ENCODE results near the gene BICDL2. TPM values are rescaled to one million over a fixed set of nuclear protein-coding genes. Genes with fewer than 3 reads are reported as not detected.

The BICDL2 gene
- total and polyA plus RNA-seq, 12 donors, result 0.14 to 0.31 (median 0.22) TPM; not detected in 8

GRCh38 chr16:3013491-3013951 is 23.2 kb downstream of the BICDL2 start:
- peaks cover 15% of the 10 kb centered on the region for H3K27me3 ChIP-seq
- no peak overlapping the region for H3K27ac ChIP-seq
- no peaks in the 10 kb centered on the region for H3K9me3 ChIP-seq (replicated peaks in 1 of 3)
- no peak for TF ChIP-seq POLR2A (IDR thresholded peaks at IDR 0.05)
- TF ChIP-seq CTCF (IDR thresholded peaks at IDR 0.05), result no peak
- H3K36me3 ChIP-seq (replicated peaks in 1 of 2), result no peaks in the 10 kb centered on the region
- peaks cover 0 to 4% of the 10 kb centered on the region in 2 donors for H3K4me1 ChIP-seq (replicated peaks in 1 of 2)
- WGBS, 4 donors, result 40 to 61% (median 55%) methylated on average over 11 to 27 of the region's 27 CpGs
- DNase-seq, result no peak
- intact Hi-C loops (cut with DNase I), result no loop called here
- H3K4me3 ChIP-seq, result no peak overlapping the region

GRCh38 chr16:3012828-3013420 is 23.8 kb downstream of the BICDL2 start, which contains the start of gene CLDN9:
TSS of gene CLDN9 (plus strand) at chr16:3012923. CDS start at chr16:3013363, 440 bp downstream.
- Histone ChIP-seq H3K9me3 (replicated peaks in 1 of 3) (no peaks in the 10 kb centered on the region), H3K4me3 (no peak within 1 kb of the TSS), H3K27me3 (peaks cover 13% of the 10 kb centered on the region), H3K27ac (no peak within 1 kb of the TSS), H3K4me1 (replicated peaks in 1 of 2) (peaks cover 0 to 1% of the 10 kb centered on the region in 2 donors), H3K36me3 (replicated peaks in 1 of 2) (no peaks in the 10 kb centered on the region)
- intact Hi-C loops (cut with DNase I), result no loop called here
- DNase-seq, result no peak
- WGBS, 4 donors, result 18 to 52% (median 46%) methylated on average over 5 to 27 of the region's 27 CpGs
- TF ChIP-seq CTCF (IDR thresholded peaks at IDR 0.05), result no peak
- no peak for TF ChIP-seq POLR2A (IDR thresholded peaks at IDR 0.05)

DNA sequence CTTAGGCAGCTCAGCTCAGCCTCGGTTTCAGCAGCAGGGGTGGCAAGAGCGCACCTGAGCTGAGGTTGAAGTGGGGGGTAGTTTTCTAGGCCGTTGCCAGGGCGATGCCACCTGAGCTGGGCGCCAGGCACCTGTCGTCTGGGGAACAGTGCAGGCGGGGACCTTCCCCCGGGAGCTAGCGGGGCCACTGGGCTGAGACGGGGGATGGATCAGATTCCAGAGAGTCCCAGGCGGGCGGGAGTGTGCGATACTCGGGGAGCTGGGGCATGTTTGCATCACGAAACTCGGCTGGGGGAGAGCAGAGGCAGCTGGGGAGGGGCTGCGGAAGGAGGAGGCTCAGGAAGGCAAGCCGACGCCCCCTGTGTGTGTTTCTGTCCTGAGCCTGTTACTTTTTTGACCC is 24.5 kb downstream of the BICDL2 start:
- Histone ChIP-seq H3K27ac (no peak overlapping the region), H3K4me3 (no peak overlapping the region), H3K4me1 (replicated peaks in 1 of 2) (no peaks in the 10 kb centered on the region), H3K27me3 (peaks cover 12% of the 10 kb centered on the region), H3K9me3 (replicated peaks in 1 of 3) (no peaks in the 10 kb centered on the region), H3K36me3 (replicated peaks in 1 of 2) (no peaks in the 10 kb centered on the region)
- WGBS, 4 donors, result 16 to 40% (median 26%) methylated on average over 1 to 19 of the region's 19 CpGs
- no peak for DNase-seq
- intact Hi-C loops (cut with DNase I), result no loop called here
- no peak for TF ChIP-seq POLR2A (IDR thresholded peaks at IDR 0.05)
- TF ChIP-seq CTCF (IDR thresholded peaks at IDR 0.05), result no peak

DNA sequence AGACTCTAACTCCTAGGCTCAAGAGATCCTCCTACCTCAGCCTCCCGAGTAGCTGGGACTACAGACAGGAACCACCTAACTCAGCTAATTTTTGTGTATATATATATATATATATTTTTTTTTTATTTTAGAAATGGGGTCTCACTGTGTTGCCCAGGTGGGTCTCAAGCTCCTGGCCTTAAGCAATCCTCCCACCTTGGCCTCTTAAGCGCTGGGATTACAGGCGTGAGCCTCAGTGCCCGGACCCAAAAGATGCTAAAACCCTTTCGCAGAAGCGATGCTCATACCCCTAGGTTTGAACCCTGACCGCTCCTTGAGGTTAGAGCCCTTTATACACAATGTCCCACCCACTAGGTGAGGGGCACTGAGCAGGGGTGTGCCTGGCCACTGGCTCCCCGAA is 26.2 kb downstream of the BICDL2 start:
- Histone ChIP-seq H3K36me3 (replicated peaks in 1 of 2) (no peaks in the 10 kb centered on the region), H3K27me3 (peaks cover 12% of the 10 kb centered on the region), H3K9me3 (replicated peaks in 1 of 3) (no peaks in the 10 kb centered on the region), H3K4me1 (replicated peaks in 1 of 2) (no peaks in the 10 kb centered on the region), H3K4me3 (no peak overlapping the region), H3K27ac (no peak overlapping the region)
- 89 to 94% (median 90%) methylated on average over 5 to 8 of the region's 8 CpGs for WGBS, 4 donors
- intact Hi-C loops (cut with DNase I), result no loop called here
- TF ChIP-seq CTCF (IDR thresholded peaks at IDR 0.05), result no peak
- no peak for TF ChIP-seq POLR2A (IDR thresholded peaks at IDR 0.05)
- DNase-seq, result no peak
